Left ventricle myocardium superior (tissue), 1 donor: ENCODE data around the gene RNF152. TPM values are rescaled to one million over a fixed set of nuclear protein-coding genes. Genes with fewer than 3 reads are reported as not detected.

Experiments
- ATAC-seq: fragments of 200-7000 bp; cut with Tn5 transposase; one replicate; pipeline ENCODE4 v1.9.1; 2020; ENCODE audit warnings: mild to moderate bottlenecking, moderate library complexity
- DNase-seq: peaks from one replicate; pipeline ENCODE4 v3.0.0-alpha.2; 2020
- intact Hi-C: fragments of 100-400 bp; cut with micrococcal nuclease; formaldehyde crosslinking; loops from one replicate; pipeline ENCODE4 v1.11.0; 2022
- total RNA-seq: library from RNA; stranded (reverse); fragmentation: NEBNext Ultra II Directional; extraction: Animal tissue kit (Norgen Biotek cat#: 25700); gene quantifications from one replicate; pipeline ENCODE4 v1.2.1, GENCODE V29; 2021
- donor health status: DM: no; HTN: yes; CAD: no; lungs with severe emphysema.

RNF152 gene
- total RNA-seq, 1 donor from 2014 or later = 10.8 TPM

DNA sequence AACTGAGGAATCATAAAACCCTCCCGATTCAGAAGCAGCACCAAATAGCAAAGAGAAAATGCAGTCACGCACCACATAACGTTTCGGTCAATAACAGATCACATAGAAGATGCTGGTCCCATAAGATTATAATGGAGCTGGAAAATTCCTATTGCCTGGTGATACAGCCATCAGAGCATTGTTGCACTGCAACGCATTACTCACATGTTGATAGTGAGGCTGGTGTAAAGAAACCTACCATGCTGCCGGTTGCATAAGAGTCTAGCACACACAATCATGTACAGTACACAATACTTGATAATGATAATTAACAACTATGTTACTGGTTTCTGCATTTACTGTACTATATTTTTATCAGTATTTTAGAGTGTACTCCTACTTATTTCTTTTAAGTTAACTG lies 32.5 kb downstream of the RNF152 start:
- DNase-seq = no peak
- intact Hi-C loops = no loop called here
- no peak for ATAC-seq

DNA sequence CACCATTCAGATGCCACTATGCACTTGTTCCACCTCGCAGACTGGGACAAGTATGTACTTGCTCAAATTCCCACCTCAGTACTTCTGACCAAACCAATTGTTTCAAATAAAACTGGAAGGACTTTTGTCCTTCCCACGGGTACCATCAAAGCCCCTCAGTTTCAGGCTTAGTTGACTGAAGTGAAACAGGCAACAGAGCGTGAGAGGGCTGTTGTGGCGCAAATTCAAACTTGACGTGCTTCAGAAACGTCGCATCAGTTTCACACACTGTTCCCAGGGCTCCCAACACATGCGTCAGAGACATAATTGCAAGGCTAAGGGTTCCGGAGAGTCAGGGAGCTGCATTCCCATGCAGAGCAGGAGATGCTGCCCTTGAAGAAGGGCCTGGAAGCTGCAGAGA lies 33.7 kb downstream of the RNF152 start:
- intact Hi-C loops = no loop called here
- ATAC-seq = no peak
- no peak for DNase-seq

DNA sequence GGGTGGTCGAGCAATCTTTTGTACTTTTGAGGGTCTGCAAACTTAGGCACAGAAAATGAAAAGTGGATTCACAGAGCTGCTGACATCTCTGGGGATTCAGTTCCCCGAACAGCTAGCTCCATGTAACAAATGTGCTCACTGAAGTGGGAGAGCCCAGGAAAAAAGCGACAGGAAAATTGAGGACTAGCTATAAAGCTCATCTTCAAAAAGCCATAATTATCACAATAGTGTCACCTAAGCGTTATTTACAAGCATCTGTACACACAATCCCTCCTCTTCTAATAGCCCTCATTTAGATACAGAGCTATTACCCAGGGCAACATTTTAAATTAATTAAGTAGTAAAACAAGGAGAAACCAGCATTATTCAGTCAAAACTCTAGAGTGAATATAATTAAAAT lies 36.1 kb downstream of the RNF152 start:
- DNase-seq (no peak), ATAC-seq (no peak)
- intact Hi-C loops = no loop called here

DNA sequence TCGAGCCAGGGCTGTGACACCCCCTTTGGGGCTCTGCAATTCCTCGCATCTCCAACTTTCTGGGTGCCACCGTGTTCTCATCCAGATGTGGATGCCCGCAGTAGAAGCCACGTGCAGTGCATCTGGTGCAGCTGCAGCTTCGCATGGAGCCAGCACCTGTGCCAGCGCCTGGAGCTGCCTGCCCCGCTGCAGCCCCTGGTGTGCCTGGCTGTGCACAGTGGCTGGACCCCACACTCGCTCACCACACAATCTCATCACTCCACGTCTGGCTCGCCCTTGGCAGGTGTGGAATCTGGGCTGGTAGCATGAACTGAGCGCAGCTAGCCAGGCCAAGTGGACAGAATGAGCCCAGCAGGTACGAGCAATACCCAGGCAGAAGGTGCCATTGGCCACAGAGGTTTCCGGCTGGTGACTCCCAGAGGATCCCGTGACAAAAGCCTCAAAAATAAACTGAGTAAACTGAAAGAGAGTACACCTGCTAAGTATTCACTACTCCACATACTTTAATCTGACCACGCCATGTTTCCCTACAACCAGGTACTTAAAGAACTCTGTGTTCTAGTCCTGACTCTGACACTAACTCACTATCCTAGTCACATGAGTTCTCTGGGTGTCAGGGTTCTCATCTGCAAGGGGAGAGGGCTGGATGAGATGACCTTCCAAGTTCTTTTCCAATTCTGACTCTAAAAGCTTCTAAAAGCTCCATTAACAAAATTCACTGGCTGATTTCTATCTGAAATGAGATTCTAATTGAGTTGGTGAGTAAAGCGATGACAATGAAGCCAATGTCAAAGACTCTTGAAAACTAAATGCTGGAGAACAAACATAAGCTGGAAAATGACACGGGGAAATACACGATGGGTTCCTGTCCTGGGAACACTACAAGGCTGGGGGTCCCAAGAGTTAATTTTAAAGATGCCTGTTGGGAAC lies 37.1 kb downstream of the RNF152 start:
- DNase-seq = peak; percentile 33
- ATAC-seq = no peak
- intact Hi-C loops = no loop called here

DNA sequence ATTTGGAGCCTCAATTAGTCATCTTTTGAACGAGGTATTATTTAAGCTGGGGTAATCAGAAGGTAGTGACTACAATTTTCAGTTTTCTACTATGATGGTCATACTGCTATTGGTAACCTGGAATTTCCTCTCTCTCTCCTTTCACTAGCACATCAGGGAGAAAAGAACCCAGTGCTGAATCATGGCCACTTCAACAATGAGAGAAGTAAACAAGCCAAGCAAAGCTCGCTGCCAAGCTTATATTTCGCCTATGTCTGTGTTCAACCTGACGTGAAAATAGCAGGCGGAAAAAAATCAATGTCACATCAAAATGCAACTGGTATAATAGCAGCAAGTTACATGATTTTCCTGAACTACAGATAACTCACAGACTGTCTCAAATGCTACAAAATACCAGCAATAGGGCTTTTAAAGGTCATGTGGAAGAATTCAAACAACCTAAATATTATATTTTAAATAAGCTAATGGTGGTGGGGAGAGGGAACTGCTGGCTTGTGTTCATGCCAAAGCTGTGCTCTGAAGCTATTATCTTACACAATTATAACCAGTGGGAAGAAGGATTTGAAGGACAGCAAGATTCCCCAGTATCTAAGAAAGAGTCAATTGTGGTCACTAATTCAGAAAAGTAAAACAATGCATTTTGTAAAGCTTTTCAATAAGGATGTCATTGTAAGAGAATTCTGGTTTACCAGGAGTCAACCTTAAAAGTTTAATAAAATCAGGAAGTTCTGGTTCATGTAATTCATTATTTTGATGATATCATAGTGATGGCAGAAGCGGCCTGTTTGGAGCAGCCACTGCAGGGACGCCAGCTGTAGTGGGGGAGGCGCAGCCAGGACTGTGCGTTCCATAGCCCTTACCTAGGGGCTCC lies 38.0 kb downstream of the RNF152 start:
- intact Hi-C loops = no loop called here
- no peak for DNase-seq
- ATAC-seq = no peak

DNA sequence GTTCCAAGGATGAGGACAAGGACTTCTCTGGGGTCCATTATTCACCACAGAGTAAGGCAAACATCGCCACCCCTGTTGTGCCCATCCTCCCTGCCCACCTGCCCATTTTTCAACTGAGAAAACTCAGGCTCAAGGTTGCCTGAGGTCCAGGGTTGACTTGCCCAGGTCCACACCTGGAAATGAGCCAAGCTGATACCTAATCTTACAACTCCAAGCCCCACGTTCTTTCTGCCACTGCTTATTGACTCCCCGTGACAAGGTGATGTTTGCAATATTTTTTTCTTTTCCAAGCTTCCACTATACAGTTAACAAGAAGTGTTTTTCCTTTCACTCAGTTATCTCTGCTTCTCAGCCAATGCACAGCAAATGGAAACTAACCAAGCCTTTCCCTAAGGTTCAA lies 39.0 kb downstream of the RNF152 start:
- intact Hi-C loops = no loop called here
- ATAC-seq = no peak
- DNase-seq = no peak

DNA sequence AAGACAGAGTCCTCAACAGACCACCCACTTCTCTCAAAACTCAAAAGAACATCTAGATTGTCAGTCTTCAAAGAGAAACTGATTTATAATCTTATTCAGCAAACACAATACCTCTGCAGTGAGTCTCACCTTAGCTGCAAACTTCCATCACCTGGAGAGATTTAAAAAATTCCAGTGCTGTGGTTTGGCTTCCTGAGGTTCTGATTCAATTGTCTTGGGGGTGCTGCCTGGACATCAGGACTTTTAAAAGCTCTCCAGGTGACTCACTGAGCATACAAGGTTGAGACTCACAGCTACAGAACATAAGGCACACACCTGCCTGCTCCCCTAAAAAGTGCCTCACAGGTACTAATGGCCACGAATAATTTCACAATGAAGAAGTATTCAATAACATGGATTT lies 40.3 kb downstream of the RNF152 start:
- ATAC-seq = no peak
- DNase-seq = no peak
- intact Hi-C loops = no loop called here

DNA sequence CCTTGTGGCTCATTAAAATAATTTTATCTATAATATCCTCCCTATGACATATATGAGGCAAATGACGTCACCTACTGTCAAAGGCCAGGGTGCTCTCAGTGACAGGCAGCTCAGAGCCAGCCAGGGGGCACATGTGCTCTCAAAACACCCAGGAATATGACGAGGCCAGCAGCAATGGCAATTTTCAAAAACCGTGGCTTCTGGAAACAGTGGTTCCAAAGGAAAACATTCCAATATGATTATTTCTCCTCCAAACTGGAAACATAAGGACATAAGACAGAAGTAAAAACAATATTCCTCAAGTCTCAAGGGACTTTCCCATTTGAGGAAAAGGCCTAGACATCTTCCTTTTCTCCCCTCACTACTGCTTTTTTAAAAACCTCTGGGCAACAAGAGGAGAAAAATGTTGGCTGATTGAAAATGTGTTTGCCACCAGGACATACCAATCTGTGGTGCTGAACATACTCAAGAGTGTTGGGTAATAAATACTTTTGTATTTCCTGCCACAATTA lies 40.8 kb downstream of the RNF152 start:
- ATAC-seq = peak; percentile 20
- no peak for DNase-seq
- intact Hi-C loops = no loop called here

DNA sequence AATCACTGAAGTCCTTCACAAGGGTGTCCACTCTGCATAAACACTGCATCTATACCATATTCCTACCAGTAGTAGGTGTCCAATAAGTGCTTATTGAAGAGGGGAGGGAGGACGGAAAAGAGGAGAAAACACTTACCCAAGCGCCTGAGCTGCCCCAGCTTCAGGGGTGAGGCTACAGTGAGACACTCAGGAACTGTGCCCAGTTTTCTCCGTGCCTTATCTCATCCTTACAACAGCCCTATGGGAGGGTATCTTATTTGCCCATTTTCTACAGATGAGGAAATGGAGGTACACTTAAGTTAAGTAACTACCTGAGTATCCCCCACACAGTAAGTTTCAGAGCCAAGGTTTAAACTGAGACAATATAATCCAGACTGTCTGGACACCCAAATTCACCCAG lies 41.5 kb downstream of the RNF152 start:
- DNase-seq = no peak
- no peak for ATAC-seq
- intact Hi-C loops = no loop called here

DNA sequence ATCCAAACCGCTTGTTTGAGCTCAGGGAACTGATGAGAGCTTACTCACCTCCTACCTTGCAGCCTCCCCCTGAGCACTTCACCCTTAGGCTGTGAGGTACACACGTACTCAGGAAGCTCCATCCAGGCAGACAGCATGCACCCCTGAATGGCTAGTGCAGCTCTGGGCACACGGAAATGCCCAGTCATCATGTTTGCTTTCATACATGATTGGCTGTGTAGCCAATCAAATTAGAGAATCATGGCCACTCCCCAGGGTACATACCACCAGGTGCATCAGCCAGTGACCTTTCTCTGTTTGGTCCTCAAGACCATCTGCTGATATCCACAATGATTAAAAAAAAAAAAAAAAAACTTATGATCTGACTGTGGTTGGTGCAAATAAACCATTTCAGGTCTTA lies 42.1 kb downstream of the RNF152 start:
- ATAC-seq (no peak), DNase-seq (no peak)
- intact Hi-C loops = no loop called here

- DNase-seq (no peak), ATAC-seq (no peak)
- intact Hi-C loops = no loop called here
Measured at GRCh38 chr18:61847164-61847791, 45.5 kb downstream of the RNF152 start.

DNA sequence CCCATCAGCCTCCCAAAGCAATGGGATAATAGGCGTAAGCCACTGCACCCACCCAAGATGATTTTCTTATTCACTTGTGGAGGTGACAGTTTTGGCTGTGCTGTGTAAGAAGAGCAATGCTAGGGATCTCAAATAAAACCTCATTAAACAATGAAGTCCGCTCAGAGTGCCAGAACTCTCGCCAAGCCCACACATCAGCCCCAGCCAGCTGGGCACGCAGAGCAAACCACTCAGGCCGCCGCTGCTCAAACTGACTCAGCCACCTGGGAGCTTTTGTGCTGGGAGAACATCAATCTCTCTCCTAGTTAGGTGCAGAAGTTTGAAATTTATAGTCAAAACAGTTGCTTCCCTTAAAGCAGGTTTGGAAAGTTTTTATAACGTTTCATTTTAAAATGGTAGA lies 47.6 kb downstream of the RNF152 start:
- DNase-seq (no peak), ATAC-seq (no peak)
- intact Hi-C loops = no loop called here

DNA sequence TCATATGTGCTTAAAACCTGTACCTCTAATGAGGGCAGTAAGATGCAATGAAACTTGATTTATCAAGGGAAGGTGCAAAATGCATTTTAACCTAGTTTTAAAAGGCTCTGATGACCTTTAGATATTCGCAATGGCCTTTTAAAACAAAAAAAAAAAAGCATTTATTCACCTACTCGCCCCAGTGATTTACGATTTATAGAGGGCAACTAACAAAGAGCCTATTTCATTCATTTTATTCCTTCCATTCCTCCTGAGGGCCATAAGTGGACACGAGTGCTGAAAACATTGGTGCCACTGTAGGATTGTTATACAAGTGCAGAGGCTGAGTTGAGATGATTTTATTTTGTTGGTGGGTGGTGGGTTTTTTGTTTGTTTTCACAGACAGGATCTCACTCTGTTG lies 48.1 kb downstream of the RNF152 start:
- DNase-seq (no peak), ATAC-seq (no peak)
- intact Hi-C loops = no loop called here

DNA sequence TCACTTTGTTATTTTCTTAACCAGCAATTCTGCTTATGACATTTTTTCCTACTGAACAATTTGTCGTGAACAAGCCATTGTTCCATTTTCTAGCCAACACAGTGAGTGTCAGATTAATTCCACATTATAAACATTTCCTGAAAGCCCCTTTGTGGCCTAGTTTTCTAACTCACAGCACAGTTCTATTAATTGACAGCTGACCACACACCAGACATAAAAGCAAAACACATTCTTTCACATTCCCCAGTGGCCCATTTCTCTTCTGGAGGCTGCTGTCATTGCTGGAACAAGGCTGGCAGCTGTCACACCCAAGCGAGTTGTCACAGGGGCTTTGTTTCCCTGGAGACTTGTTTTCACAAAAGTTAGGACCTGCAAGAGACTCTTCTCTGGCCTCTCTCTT lies 50.7 kb downstream of the RNF152 start:
- no peak for ATAC-seq
- no peak for DNase-seq
- intact Hi-C loops = no loop called here

- ATAC-seq = no peak
Measured at GRCh38 chr18:61841706-61842105, 51.1 kb downstream of the RNF152 start.

GRCh38 chr18:61840324-61840723 lies 52.5 kb downstream of the RNF152 start:
- DNase-seq (no peak), ATAC-seq (no peak)
- intact Hi-C loops = no loop called here

More at GRCh38 chr18:61841706-61842105, 51.1 kb downstream of the RNF152 start:
- intact Hi-C loops = no loop called here
- DNase-seq = no peak

DNA sequence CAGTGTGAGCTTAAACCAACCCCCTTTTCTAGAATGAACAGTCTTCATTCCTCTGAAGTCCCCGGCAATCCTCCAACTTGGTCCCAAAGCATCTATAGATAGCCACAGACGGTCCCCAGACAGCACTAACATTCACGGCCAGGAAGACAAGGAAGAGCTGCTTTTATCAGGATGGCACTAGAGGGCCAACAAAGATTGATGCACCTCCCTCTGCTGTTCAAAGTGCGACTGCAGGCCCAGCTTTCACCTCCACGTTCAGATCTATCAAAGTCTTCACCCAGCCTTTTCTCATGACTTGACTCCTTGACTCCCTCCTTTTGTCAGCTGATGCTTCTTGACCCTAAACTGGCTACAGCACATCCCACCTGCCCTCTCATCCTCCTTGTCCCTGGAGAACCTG lies 54.3 kb downstream of the RNF152 start:
- DNase-seq (no peak), ATAC-seq (no peak)
- intact Hi-C loops = no loop called here

DNA sequence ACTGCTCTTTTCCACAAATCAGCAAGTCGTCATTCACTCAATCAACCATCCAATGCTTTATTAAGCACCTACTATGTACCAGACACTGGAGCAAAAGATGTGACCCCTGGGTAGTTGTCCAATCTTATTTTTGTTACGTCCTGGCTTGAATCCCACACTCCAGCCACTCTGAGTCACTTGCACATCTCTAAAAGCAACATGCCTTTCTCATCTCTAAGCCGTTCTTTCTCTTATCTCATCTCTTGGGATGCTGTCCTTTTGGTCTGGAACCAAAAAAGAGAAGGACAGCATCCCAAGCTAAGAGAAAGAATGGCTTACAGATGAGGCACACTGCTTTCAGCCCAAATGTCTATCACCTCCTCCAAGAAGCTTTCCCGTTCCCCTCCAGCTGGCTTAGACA lies 58.8 kb downstream of the RNF152 start:
- intact Hi-C loops = loop anchor here (5.0 kb wide), 1 partner anchor 58 kb away; the partner anchor contains the start of gene RNF152
- ATAC-seq (peak; percentile 72), DNase-seq (no peak)

- DNase-seq (no peak), ATAC-seq (peak; percentile 60)
- intact Hi-C loops = loop anchor here (5.0 kb wide), 1 partner anchor 59 kb away; the partner anchor contains the start of gene RNF152
Measured at GRCh38 chr18:61833387-61833786, 59.4 kb downstream of the RNF152 start.
